K562 (cell line): Measurements from ENCODE around the gene ATAD2B. TPM values are rescaled to one million over a fixed set of nuclear protein-coding genes. Genes with fewer than 3 reads are reported as not detected.

ENCODE experiments used
- CBFA2T2 ChIP-seq: fragments of 450-650 bp; conservative IDR thresholded peaks from 2 replicates; pipeline ENCODE4 v1.6.1; 2017; ENCODE audit warnings: mild to moderate bottlenecking
- ETV1 ChIP-seq: fragments of 450-650 bp; conservative IDR thresholded peaks from 2 replicates; pipeline ENCODE4 v1.6.1; 2016; ENCODE audit warnings: missing genetic modification characterization, control low read depth, low read depth, missing compliant biosample characterization
- HDAC1 ChIP-seq, 2 experiments: fragments of 450-650 bp; IDR thresholded peaks; 2 replicates each; pipeline ENCODE4 v1.6.1; 2016 to 2017; ENCODE audit warnings: inconsistent platforms in 1 of 2, mild to moderate bottlenecking in 1 of 2, moderate library complexity in 1 of 2
- KDM1A ChIP-seq, 2 experiments: fragments of 450-650 bp; IDR thresholded peaks; 2 replicates each; pipeline ENCODE4 v1.6.1; 2016; ENCODE audit warnings: mild to moderate bottlenecking in 2 of 2
- KDM2B ChIP-seq: fragments of 250-450 bp; sonication (Bioruptor Pico); IDR thresholded peaks from 2 replicates; pipeline ENCODE4 v1.8.0; 2021; ENCODE audit warnings: mild to moderate bottlenecking, moderate library complexity
- NCOA1 ChIP-seq: fragments of 450-650 bp; IDR thresholded peaks from 2 replicates; pipeline ENCODE4 v1.6.1; 2016; ENCODE audit warnings: low read depth
- NFIC ChIP-seq: fragments of 450-650 bp; IDR thresholded peaks from 2 replicates; pipeline ENCODE4 v1.6.1; 2017; ENCODE audit warnings: mild to moderate bottlenecking, inconsistent platforms
- SRSF1 ChIP-seq: fragments of 200-400 bp; formaldehyde crosslinking; IDR thresholded peaks from 2 replicates; pipeline ENCODE4 v1.6.1; 2017; ENCODE audit warnings: mild to moderate bottlenecking, low read depth, low read length, moderate library complexity
- TCF7L2 ChIP-seq: fragments of 150-350 bp; IDR thresholded peaks from 2 replicates; pipeline ENCODE4 v1.6.1; 2016; ENCODE audit warnings: low read depth, mild to moderate bottlenecking, low read length, moderate library complexity
- ZFP1 ChIP-seq: fragments of 450-650 bp; formaldehyde crosslinking; IDR thresholded peaks from 2 replicates; pipeline ENCODE4 v1.4.0; 2020; ENCODE audit warnings: mild to moderate bottlenecking, mixed read lengths
- ZNF184 ChIP-seq: sonication (generic); formaldehyde crosslinking; IDR thresholded peaks from 2 replicates; pipeline ENCODE4 v1.5.0; 2020; ENCODE audit warnings: missing genetic modification reagents
- ZSCAN32 ChIP-seq: fragments of 450-650 bp; formaldehyde crosslinking; IDR thresholded peaks from 2 replicates; pipeline ENCODE4 v1.4.0; 2020; ENCODE audit warnings: mild to moderate bottlenecking, moderate library complexity
- polyA plus RNA-seq, 8 experiments: library from polyadenylated mRNA; depleted of rRNA in 4 of 8; stranded (reverse) in 5 of 8; unstranded in 3 of 8; fragments of >200 nt; fragmentation: Nextera tagmentation in 2 of 8; fragmentation: Illumina TruSeq in 1 of 8; extraction: Ambion mirVana in 2 of 8; extraction: Trizol in 1 of 8; gene quantifications; 2 replicates each; pipeline versions ENCODE4 v1.2.1 to v1.2.3, GENCODE V29; 2011 to 2014; ENCODE audit warnings: inconsistent platforms in 1 of 8, missing spikeins in 1 of 8
- total RNA-seq, 7 experiments: library from RNA; depleted of rRNA in 6 of 7; stranded (reverse); fragments of >200 nt in 6 of 7; fragmentation: Illumina TruSeq in 2 of 7; extraction: Trizol in 2 of 7; gene quantifications; 2 replicates each; pipeline versions ENCODE4 v1.2.1 to v1.2.3, GENCODE V29; 2011 to 2021; ENCODE audit warnings: low replicate concordance in 1 of 7
- TF ChIP-seq, protein P1 (sequence below): fragments of 250-450 bp; sonication (Bioruptor Pico); IDR thresholded peaks from 2 replicates; pipeline ENCODE4 v1.8.0; 2022; ENCODE audit warnings: moderate library complexity, mild to moderate bottlenecking, inconsistent platforms

ATAD2B gene
- total and polyA plus RNA-seq, 9 of the 15 experiments (the other 6 are each of a cell fraction or from before 2014, with no cell fraction given) = 3.2 to 21.6 (median 11.4) TPM

DNA sequence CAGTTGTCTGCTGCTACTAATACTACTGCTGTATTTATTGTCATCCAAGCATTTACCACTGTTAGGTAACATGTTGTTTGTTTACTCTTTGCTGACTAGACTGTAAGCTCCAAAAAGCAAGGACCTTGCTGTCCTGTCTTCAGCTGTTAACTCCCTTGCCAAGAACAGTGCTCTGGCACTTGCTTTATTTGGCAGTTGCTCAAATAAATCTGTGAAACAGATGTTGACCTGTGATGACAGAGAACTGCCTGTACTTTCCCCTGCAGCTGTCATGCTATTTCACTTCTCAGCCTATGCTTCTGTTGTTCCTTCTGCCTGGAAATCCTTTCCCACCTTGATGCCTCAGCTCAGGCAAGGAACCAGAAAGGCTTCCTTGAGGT lies 181.2 kb downstream of the ATAD2B start (continued):
- TF ChIP-seq SRSF1 (no peak), CBFA2T2 (0 out of 2 replicates have a peak, but pooled peaks have one; percentile 17), NFIC (peak; percentile 65), TCF7L2 (no peak), ZSCAN32 (CRISPR knock-in tag) (no peak), NCOA1 (no peak), KDM2B (CRISPR knock-in tag) (no peak), KDM1A (IDR thresholded peaks at IDR 0.05) (peak; percentile 73 to 75), HDAC1 (IDR thresholded peaks at IDR 0.05) (no peak), ZFP1 (CRISPR knock-in tag) (no peak), ZNF184 (no peak), ETV1 (tag) (no peak)
- TF ChIP-seq, protein P1, sequence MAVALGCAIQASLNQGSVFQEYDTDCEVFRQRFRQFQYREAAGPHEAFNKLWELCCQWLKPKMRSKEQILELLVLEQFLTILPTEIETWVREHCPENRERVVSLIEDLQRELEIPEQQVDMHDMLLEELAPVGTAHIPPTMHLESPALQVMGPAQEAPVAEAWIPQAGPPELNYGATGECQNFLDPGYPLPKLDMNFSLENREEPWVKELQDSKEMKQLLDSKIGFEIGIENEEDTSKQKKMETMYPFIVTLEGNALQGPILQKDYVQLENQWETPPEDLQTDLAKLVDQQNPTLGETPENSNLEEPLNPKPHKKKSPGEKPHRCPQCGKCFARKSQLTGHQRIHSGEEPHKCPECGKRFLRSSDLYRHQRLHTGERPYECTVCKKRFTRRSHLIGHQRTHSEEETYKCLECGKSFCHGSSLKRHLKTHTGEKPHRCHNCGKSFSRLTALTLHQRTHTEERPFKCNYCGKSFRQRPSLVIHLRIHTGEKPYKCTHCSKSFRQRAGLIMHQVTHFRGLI = no peak
